ENCODE measurements around the gene MACO1. TPM values are rescaled to one million over a fixed set of nuclear protein-coding genes. Genes with fewer than 3 reads are reported as not detected.

The MACO1 gene
- 19.1 and 19.9 TPM in 2 replicates for total RNA-seq

GRCh38 chr1:25430073-25430966 is at the start of gene MACO1:
TSS of gene MACO1 (plus strand) at chr1:25430897. CDS start at chr1:25431099, 202 bp downstream.

GRCh38 chr1:25420715-25421114 is 10.0 kb upstream of the MACO1 start, which contains the start of gene RHCE:
TSS of gene RHCE (minus strand) at chr1:25420825. CDS start at chr1:25420786, 39 bp downstream.

GRCh38 chr1:25543425-25544242 is 112.9 kb downstream of the MACO1 start, which contains the start of gene LDLRAP1:
TSS of gene LDLRAP1 (plus strand) at chr1:25543606. CDS start at chr1:25543699, 93 bp downstream.

Other genes with a start within 250 kb of the MACO1 start
- 29.1 and 42.5 TPM in 2 replicates for gene SYF2, start 198.4 kb upstream of the MACO1 start, total RNA-seq
- gene RSRP1, start 183.4 kb upstream of the MACO1 start, total RNA-seq: 97.1 and 203 TPM in 2 replicates
- gene RHD, start 158.4 kb upstream of the MACO1 start, total RNA-seq: not detected in 2 replicates
- 85.2 and 89.7 TPM in 2 replicates for gene TMEM50A, start 92.6 kb upstream of the MACO1 start, total RNA-seq
- gene RHCE, start 10.1 kb upstream of the MACO1 start, total RNA-seq: 1.2 and 1.8 TPM in 2 replicates
- gene LDLRAP1, start 112.7 kb downstream of the MACO1 start, total RNA-seq: 20.5 and 28.1 TPM in 2 replicates
- 0.65 and 2.1 TPM in 2 replicates for gene MAN1C1, start 185.9 kb downstream of the MACO1 start, total RNA-seq